Keratinocyte (primary cell): ENCODE data around the gene SNRPD3. TPM values are rescaled to one million over a fixed set of nuclear protein-coding genes. Genes with fewer than 3 reads are reported as not detected.

ENCODE experiments used
- DNase-seq: peaks from one replicate; pipeline ENCODE4 v3.0.0-alpha.2; 2011; ENCODE audit warnings: low read depth, missing footprints, low spot score
- FAIRE-seq: peaks from 2 replicates; lab custom pipeline; 2011; peaks lifted over from hg19 to GRCh38; lab: Jason Lieb, UNC
- H2AFZ ChIP-seq: 2 replicates; pipeline ENCODE4 v1.6.0; 2012; ENCODE audit warnings: low read length, control low read depth, inconsistent platforms; ENCODE audit not compliant: control insufficient read depth
- H3K27ac ChIP-seq: 2 replicates; pipeline ENCODE4 v1.5.1; 2011; ENCODE audit warnings: low read length; ENCODE audit not compliant: control insufficient read depth, insufficient read depth
- H3K27me3 ChIP-seq: 3 replicates; pipeline ENCODE4 v1.6.0; 2011; ENCODE audit warnings: low read length; ENCODE audit not compliant: control insufficient read depth, insufficient read depth; ENCODE audit errors: extremely low read depth
- H3K36me3 ChIP-seq, 2 experiments: 2 replicates in 1 of 2; 3 replicates in 1 of 2; pipeline ENCODE4 v1.5.1; 2011; ENCODE audit warnings: low read length in 2 of 2, mild to moderate bottlenecking in 1 of 2; ENCODE audit not compliant: control insufficient read depth in 2 of 2, insufficient read depth in 2 of 2; ENCODE audit errors: extremely low read depth in 1 of 2
- H3K4me1 ChIP-seq: 3 replicates; pipeline ENCODE4 v1.5.1; 2011; ENCODE audit warnings: low read length; ENCODE audit not compliant: control insufficient read depth, insufficient read depth; ENCODE audit errors: extremely low read depth
- H3K4me2 ChIP-seq: 3 replicates; pipeline ENCODE4 v1.6.0; 2011; ENCODE audit warnings: low read depth, low read length; ENCODE audit not compliant: control insufficient read depth, insufficient read depth; ENCODE audit errors: extremely low read depth
- H3K4me3 ChIP-seq, 3 experiments: fragments of 200-600 bp in 1 of 3; sonication (generic) in 1 of 3; 2 replicates in 2 of 3; 3 replicates in 1 of 3; pipeline ENCODE4 v1.5.1; 2011 to 2016; ENCODE audit warnings: low read length in 3 of 3, mild to moderate bottlenecking in 3 of 3, control low read depth in 2 of 3, inconsistent platforms in 1 of 3, low read depth in 1 of 3, mixed read lengths in 1 of 3, mixed run types in 1 of 3, moderate library complexity in 1 of 3; ENCODE audit not compliant: control insufficient read depth in 2 of 3, insufficient read depth in 2 of 3; ENCODE audit errors: extremely low read depth in 1 of 3
- H3K79me2 ChIP-seq: 2 replicates; pipeline ENCODE4 v1.6.0; 2012; ENCODE audit warnings: low read length; ENCODE audit not compliant: control insufficient read depth, insufficient read depth
- H3K9ac ChIP-seq: 3 replicates; pipeline ENCODE4 v1.6.0; 2011; ENCODE audit warnings: low read length; ENCODE audit not compliant: control insufficient read depth, insufficient read depth; ENCODE audit errors: extremely low read depth
- H3K9me1 ChIP-seq: 3 replicates; pipeline ENCODE4 v1.6.0; 2011; ENCODE audit warnings: low read length; ENCODE audit not compliant: control insufficient read depth, insufficient read depth; ENCODE audit errors: extremely low read depth
- H3K9me3 ChIP-seq: 2 replicates; pipeline ENCODE4 v1.5.1; 2012; ENCODE audit warnings: low read depth, low read length; ENCODE audit not compliant: control insufficient read depth
- H4K20me1 ChIP-seq: 3 replicates; pipeline ENCODE4 v1.6.0; 2011; ENCODE audit warnings: low read length; ENCODE audit not compliant: control insufficient read depth, insufficient read depth; ENCODE audit errors: extremely low read depth
- EZH2 ChIP-seq: IDR thresholded peaks from one replicate; pipeline ENCODE4 v1.6.1; 2012; ENCODE audit warnings: inconsistent platforms, mild to moderate bottlenecking, low read length, moderate library complexity
- dilution Hi-C: fragments of 300-500 bp; cut with MboI; formaldehyde crosslinking; loops from one replicate; pipeline ENCODE4 v1.7.0; 2020; ENCODE audit warnings: low sequenced_read_pairs; ENCODE audit not compliant: extremely low pct_ligation_motif_present
- polyA plus RNA-seq, 5 experiments: library from polyadenylated mRNA; depleted of rRNA in 3 of 5; stranded (reverse) in 3 of 5; stranded (forward) in 1 of 5; unstranded in 1 of 5; fragments of >200 nt; gene quantifications; 1 replicate in 1 of 5; 2 replicates in 3 of 5; 3 replicates in 1 of 5; pipeline versions ENCODE4 v1.2.1 to v1.2.3, GENCODE V29; 2011 to 2012; ENCODE audit warnings: missing spikeins in 2 of 5, low read depth in 1 of 5, low replicate concordance in 1 of 5
- TF ChIP-seq, protein P1 (sequence below), 3 experiments: IDR thresholded peaks in 1 of 3; conservative IDR thresholded peaks in 1 of 3; optimal IDR thresholded peaks in 1 of 3; 2 replicates in 2 of 3; 3 replicates in 1 of 3; pipeline versions ENCODE3 to v1.5.1; 2011; ENCODE audit warnings: low read length in 3 of 3, mild to moderate bottlenecking in 3 of 3, moderate library complexity in 2 of 3, control low read depth in 1 of 3, inconsistent platforms in 1 of 3; ENCODE audit not compliant: insufficient read depth in 2 of 3; ENCODE audit errors: extremely low read depth in 1 of 3

Gene SNRPD3
- polyA plus RNA-seq, 1 donor (not counting 4 experiments of a cell fraction or from before 2014, with no cell fraction given) = 135 TPM

DNA sequence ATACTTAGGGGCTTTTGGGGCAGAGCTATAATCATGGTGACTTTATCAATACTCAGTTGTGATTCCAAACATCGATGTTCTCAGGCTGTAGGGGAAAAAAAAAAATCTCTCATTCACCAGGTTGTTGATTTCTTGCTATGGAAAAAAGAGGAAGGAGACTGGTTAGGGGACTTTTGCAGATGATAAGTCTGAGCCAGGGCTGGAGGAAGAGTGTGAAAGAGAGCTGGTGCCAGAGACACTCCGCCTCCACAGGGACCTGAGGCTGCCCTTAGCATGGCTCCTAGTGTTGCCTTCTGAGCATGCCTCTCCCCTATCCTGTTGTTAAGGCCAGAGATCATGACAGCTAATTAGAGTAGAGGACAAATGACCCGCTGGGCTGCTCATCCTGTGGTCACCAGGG lies 43.8 kb upstream of the SNRPD3 start:
- FAIRE-seq = no peak
- Histone ChIP-seq H3K27ac (no peak overlapping the region), H3K36me3 (no peaks in the 10 kb centered on the region), H3K4me2 (no peak overlapping the region), H3K9me1 (no peaks in the 10 kb centered on the region), H3K27me3 (peaks cover 28% of the 10 kb centered on the region), H3K9ac (no peak overlapping the region), H3K9me3 (no peaks in the 10 kb centered on the region), H3K4me3 (no peak overlapping the region), H3K4me1 (peaks cover 5% of the 10 kb centered on the region), H3K79me2 (no peaks in the 10 kb centered on the region), H2AFZ (no peak overlapping the region), H4K20me1 (no peaks in the 10 kb centered on the region)
- DNase-seq = no peak
- no peak for TF ChIP-seq EZH2
- TF ChIP-seq, protein P1, sequence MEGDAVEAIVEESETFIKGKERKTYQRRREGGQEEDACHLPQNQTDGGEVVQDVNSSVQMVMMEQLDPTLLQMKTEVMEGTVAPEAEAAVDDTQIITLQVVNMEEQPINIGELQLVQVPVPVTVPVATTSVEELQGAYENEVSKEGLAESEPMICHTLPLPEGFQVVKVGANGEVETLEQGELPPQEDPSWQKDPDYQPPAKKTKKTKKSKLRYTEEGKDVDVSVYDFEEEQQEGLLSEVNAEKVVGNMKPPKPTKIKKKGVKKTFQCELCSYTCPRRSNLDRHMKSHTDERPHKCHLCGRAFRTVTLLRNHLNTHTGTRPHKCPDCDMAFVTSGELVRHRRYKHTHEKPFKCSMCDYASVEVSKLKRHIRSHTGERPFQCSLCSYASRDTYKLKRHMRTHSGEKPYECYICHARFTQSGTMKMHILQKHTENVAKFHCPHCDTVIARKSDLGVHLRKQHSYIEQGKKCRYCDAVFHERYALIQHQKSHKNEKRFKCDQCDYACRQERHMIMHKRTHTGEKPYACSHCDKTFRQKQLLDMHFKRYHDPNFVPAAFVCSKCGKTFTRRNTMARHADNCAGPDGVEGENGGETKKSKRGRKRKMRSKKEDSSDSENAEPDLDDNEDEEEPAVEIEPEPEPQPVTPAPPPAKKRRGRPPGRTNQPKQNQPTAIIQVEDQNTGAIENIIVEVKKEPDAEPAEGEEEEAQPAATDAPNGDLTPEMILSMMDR (optimal IDR thresholded peaks at IDR 0.05 in 1 of 3, IDR thresholded peaks at IDR 0.05 in 1 of 3, conservative IDR thresholded peaks at IDR 0.05 in 1 of 3; ENCODE audit: extremely low read depth in 1 of 3, insufficient read depth in 2 of 3, low read length in 3 of 3) = no peak
- dilution Hi-C loops = no loop called here

DNA sequence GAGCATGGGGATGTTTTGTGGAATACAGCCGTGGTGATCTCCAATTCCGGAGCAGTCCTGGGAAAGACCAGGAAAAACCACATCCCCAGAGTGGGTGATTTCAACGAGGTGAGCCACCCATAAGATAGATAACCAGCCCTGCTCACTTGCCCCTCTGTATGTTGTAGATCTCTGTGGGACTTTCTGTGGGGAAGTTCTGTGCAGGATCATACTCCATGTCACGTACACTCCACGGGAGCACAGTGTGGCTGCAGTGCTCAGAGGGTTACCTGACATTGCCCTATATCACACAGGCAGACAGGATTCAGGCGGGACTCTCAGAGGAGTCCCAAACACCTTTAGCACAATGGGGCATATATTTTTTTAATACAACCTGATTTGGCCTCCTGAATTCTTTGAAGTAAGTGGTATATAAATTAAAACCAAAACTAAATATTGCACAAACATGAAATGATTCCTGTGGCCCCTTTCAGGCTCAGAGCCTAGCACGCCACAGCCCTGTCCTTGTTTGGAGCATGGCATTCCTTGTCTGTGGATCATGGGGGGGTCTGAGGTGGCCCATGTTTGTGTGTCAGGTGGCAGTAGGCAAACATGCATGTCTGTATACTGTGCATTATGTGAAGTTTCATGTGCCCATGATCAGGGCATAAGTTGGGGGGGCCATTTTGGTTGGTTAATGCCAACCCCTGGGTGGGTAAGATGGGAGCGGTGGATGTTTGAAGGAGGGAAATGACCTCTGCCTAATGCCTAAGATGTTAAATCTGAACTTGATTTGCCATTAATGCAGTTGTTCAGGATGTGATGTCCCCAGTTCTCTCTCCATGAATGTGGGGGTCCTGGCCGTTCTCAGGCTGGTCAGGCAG lies 42.2 kb upstream of the SNRPD3 start:
- Histone ChIP-seq H3K36me3 (no peaks in the 10 kb centered on the region), H3K27ac (no peak overlapping the region), H3K79me2 (no peaks in the 10 kb centered on the region), H2AFZ (no peak overlapping the region), H4K20me1 (no peaks in the 10 kb centered on the region), H3K4me2 (no peak overlapping the region), H3K9me1 (no peaks in the 10 kb centered on the region), H3K4me1 (peaks cover 5% of the 10 kb centered on the region), H3K27me3 (peaks cover 24% of the 10 kb centered on the region), H3K9ac (no peak overlapping the region), H3K4me3 (no peak overlapping the region), H3K9me3 (no peaks in the 10 kb centered on the region)
- FAIRE-seq (no peak), DNase-seq (no peak)
- TF ChIP-seq, protein P1 (optimal IDR thresholded peaks at IDR 0.05 in 1 of 3, IDR thresholded peaks at IDR 0.05 in 1 of 3, conservative IDR thresholded peaks at IDR 0.05 in 1 of 3; ENCODE audit: extremely low read depth in 1 of 3, insufficient read depth in 2 of 3, low read length in 3 of 3) = no peak
- TF ChIP-seq EZH2 = no peak
- dilution Hi-C loops = no loop called here
